SK-N-SH treated with all-trans-retinoic acid at 6 μM for 48 hours (cell line): ENCODE data around the gene PRKCB.

ENCODE experiments used
- ATAC-seq: fragments of 200-7000 bp; cut with Tn5 transposase; 3 replicates; pipeline ENCODE4 v1.9.1; 2020; ENCODE audit warnings: mild to moderate bottlenecking, moderate library complexity
- ARNTL ChIP-seq: fragments of 450-650 bp; formaldehyde crosslinking; IDR thresholded peaks from 2 replicates; pipeline ENCODE4 v1.5.0; 2020; ENCODE audit warnings: low read depth, mild to moderate bottlenecking, moderate library complexity, borderline replicate concordance
- BACH2 ChIP-seq: fragments of 250-450 bp; sonication (Bioruptor Pico); IDR thresholded peaks from 2 replicates; pipeline ENCODE4 v1.9.0; 2021; ENCODE audit warnings: mild to moderate bottlenecking, borderline replicate concordance
- CREB5 ChIP-seq: fragments of 250-450 bp; sonication (Bioruptor Pico); IDR thresholded peaks from 2 replicates; pipeline ENCODE4 v1.5.1; 2020; ENCODE audit warnings: low read depth, mild to moderate bottlenecking, moderate library complexity
- CSDC2 ChIP-seq: fragments of 250-450 bp; sonication (Bioruptor Pico); IDR thresholded peaks from 2 replicates; pipeline ENCODE4 v1.5.0; 2020; ENCODE audit warnings: mild to moderate bottlenecking, moderate library complexity
- CSRNP3 ChIP-seq: fragments of 250-450 bp; sonication (Bioruptor Pico); IDR thresholded peaks from 2 replicates; pipeline ENCODE4 v1.5.1; 2021; ENCODE audit warnings: mild to moderate bottlenecking, moderate library complexity
- ESRRG ChIP-seq: fragments of 250-450 bp; sonication (Bioruptor Pico); IDR thresholded peaks from 2 replicates; pipeline ENCODE4 v1.6.1; 2021; ENCODE audit warnings: mild to moderate bottlenecking
- GLIS3 ChIP-seq: fragments of 250-450 bp; sonication (Bioruptor Pico); IDR thresholded peaks from 2 replicates; pipeline ENCODE4 v1.5.0; 2020; ENCODE audit warnings: mild to moderate bottlenecking, moderate library complexity
- ISL1 ChIP-seq: fragments of 250-450 bp; sonication (Bioruptor Pico); IDR thresholded peaks from 2 replicates; pipeline ENCODE4 v2.1.2; 2022; ENCODE audit warnings: mild to moderate bottlenecking, moderate library complexity
- OSR1 ChIP-seq: fragments of 250-450 bp; sonication (Bioruptor Pico); IDR thresholded peaks from 2 replicates; pipeline ENCODE4 v1.8.0; 2022; ENCODE audit warnings: moderate library complexity, mild to moderate bottlenecking, inconsistent platforms
- PATZ1 ChIP-seq: fragments of 250-450 bp; sonication (Bioruptor Pico); IDR thresholded peaks from 2 replicates; pipeline ENCODE4 v1.8.0; 2020; ENCODE audit warnings: mild to moderate bottlenecking, moderate library complexity, borderline replicate concordance
- POU6F1 ChIP-seq: fragments of 250-450 bp; sonication (Bioruptor Pico); IDR thresholded peaks from 2 replicates; pipeline ENCODE4 v1.8.0; 2021; ENCODE audit warnings: low read depth, mild to moderate bottlenecking, moderate library complexity, borderline replicate concordance
- PPARA ChIP-seq: fragments of 250-450 bp; sonication (Bioruptor Pico); IDR thresholded peaks from 2 replicates; pipeline ENCODE4 v1.5.0; 2020; ENCODE audit warnings: mild to moderate bottlenecking, borderline replicate concordance
- TCF4 ChIP-seq: fragments of 250-450 bp; sonication (Bioruptor Pico); IDR thresholded peaks from 2 replicates; pipeline ENCODE4 v1.8.0; 2021; ENCODE audit warnings: mild to moderate bottlenecking, moderate library complexity, borderline replicate concordance
- TSHZ2 ChIP-seq: fragments of 250-450 bp; sonication (Bioruptor Pico); IDR thresholded peaks from 2 replicates; pipeline ENCODE4 v1.5.0; 2020; ENCODE audit warnings: mild to moderate bottlenecking, moderate library complexity
- ZC3H10 ChIP-seq: fragments of 250-450 bp; sonication (Bioruptor Pico); IDR thresholded peaks from 2 replicates; pipeline ENCODE4 v1.5.1; 2021; ENCODE audit warnings: mild to moderate bottlenecking, moderate library complexity
- ZFP30 ChIP-seq: fragments of 450-650 bp; formaldehyde crosslinking; IDR thresholded peaks from 2 replicates; pipeline ENCODE4 v1.5.0; 2022; ENCODE audit warnings: mild to moderate bottlenecking, moderate library complexity
- ZNF565 ChIP-seq: fragments of 450-650 bp; formaldehyde crosslinking; conservative IDR thresholded peaks from 2 replicates; pipeline ENCODE4 v1.5.0; 2020; ENCODE audit warnings: low read depth, mild to moderate bottlenecking, moderate library complexity
- ZNF70 ChIP-seq: fragments of 450-650 bp; formaldehyde crosslinking; IDR thresholded peaks from 2 replicates; pipeline ENCODE4 v1.5.0; 2020; ENCODE audit warnings: mild to moderate bottlenecking, moderate library complexity
- ZNF8 ChIP-seq: fragments of 450-650 bp; formaldehyde crosslinking; IDR thresholded peaks from 2 replicates; pipeline ENCODE4 v1.5.0; 2020; ENCODE audit warnings: mild to moderate bottlenecking, moderate library complexity

The PRKCB gene

GRCh38 chr16:23898682-23899430, 63.1 kb downstream of the PRKCB start (continued):
- no peak for TF ChIP-seq CSDC2 (CRISPR knock-in tag)
- TF ChIP-seq ZC3H10: no peak
- no peak for TF ChIP-seq CREB5 (CRISPR knock-in tag)
- TF ChIP-seq PPARA (CRISPR knock-in tag): no peak
- TF ChIP-seq TCF4 (CRISPR knock-in tag): no peak

GRCh38 chr16:23899869-23900268, 64.1 kb downstream of the PRKCB start:
- ATAC-seq: no peak
- no peak for TF ChIP-seq POU6F1 (CRISPR knock-in tag)
- TF ChIP-seq ISL1 (CRISPR knock-in tag): no peak
- TF ChIP-seq CSDC2 (CRISPR knock-in tag): no peak
- TF ChIP-seq CSRNP3 (CRISPR knock-in tag): no peak
- no peak for TF ChIP-seq ZNF70 (CRISPR knock-in tag)
- TF ChIP-seq TSHZ2: no peak
- no peak for TF ChIP-seq PPARA (CRISPR knock-in tag)
- no peak for TF ChIP-seq PATZ1 (CRISPR knock-in tag)
- no peak for TF ChIP-seq OSR1 (CRISPR knock-in tag)
- TF ChIP-seq CREB5 (CRISPR knock-in tag): no peak
- TF ChIP-seq TCF4 (CRISPR knock-in tag): no peak
- TF ChIP-seq BACH2: no peak
- TF ChIP-seq ZNF8 (CRISPR knock-in tag): no peak
- TF ChIP-seq ZNF565 (CRISPR knock-in tag): no peak

GRCh38 chr16:23900480-23901177, 64.8 kb downstream of the PRKCB start:
- no peak for ATAC-seq
- TF ChIP-seq ESRRG (CRISPR knock-in tag) (no peak), CSDC2 (CRISPR knock-in tag) (no peak), TCF4 (CRISPR knock-in tag) (no peak), ZNF8 (CRISPR knock-in tag) (no peak), GLIS3 (CRISPR knock-in tag) (no peak), ZFP30 (CRISPR knock-in tag) (no peak), ZNF70 (CRISPR knock-in tag) (no peak), PATZ1 (CRISPR knock-in tag) (no peak), CREB5 (CRISPR knock-in tag) (no peak), POU6F1 (CRISPR knock-in tag) (no peak), ARNTL (CRISPR knock-in tag) (no peak)
